GM18511 (cell line): ENCODE measurements around the gene BRI3.

Experiments used
- ATAC-seq: cut with Tn5 transposase; IDR thresholded peaks from one replicate; pipeline ENCODE4 v1.9.1; 2021; ENCODE audit warnings: mild to moderate bottlenecking, moderate library complexity; ENCODE audit not compliant: unreplicated experiment

Gene BRI3

DNA sequence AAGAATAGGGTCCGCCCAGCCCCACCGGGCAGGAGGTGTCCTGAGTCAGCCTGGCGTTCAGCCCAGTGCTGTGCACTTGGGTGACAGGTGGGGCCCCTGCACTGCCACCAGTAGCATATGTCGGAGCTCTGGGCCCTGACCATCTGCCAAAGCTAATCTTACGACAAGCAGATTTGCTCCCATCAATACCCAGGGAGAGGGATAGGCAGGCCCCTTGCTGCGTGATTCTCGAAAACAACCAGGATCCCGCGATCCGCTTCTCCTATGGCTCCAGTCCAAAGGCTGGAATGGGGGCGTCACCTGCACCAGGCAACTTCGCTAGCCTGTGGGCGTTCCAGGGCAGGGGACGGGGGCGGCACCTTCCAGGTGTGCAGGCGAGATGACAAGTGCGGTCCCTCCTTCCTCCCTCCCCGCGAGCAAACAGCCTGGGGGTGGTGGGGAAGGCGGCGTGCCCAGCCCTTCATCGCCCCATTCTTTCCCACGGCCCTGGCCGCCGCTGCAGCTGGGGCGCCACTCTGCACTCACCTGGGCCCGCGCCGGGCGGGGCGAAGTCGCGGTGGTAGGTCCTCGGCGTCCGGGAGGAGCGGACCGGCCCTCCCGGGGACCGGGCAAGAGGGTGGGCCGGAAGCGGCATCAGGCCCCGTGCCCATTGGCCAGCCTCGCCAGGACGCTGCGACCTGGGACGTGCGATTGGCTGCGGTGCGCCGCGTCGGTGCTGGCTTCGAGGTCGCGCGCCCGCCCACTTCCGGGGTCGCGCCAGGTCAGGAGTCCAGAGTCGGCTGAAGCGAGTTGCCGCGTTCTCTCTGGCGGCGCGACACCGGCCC, 29.7 kb upstream of the BRI3 start, which contains the start of gene TECPR1:
Gene TECPR1 (minus strand): TSS at position 632 of the 824 bp plus-strand sequence. CDS start 6,086 bp downstream, outside the sequence.
- ATAC-seq: peak; percentile 98

- peak; percentile 38 for ATAC-seq
Measured at GRCh38 chr7:98252425-98253054, 28.9 kb upstream of the BRI3 start.

DNA sequence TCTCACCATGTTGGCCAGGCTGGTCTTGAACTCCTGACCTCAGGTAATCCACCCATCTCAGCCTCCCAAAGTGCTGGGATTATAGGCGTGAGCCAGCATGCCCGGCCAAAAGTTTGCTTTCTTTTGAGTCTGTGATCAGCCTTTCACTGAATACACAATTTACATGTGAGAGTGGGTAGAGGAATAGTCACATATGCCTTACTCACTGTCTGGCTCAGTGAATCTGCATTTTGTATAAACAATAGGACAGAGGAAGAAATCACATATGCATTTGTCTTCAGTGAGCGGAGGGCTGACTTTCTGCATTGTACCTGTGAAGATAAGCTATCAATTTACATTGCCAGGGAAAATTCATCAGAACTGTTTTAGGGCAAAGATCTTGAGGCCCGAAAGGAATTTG, 27.0 kb upstream of the BRI3 start:
- ATAC-seq: no peak

DNA sequence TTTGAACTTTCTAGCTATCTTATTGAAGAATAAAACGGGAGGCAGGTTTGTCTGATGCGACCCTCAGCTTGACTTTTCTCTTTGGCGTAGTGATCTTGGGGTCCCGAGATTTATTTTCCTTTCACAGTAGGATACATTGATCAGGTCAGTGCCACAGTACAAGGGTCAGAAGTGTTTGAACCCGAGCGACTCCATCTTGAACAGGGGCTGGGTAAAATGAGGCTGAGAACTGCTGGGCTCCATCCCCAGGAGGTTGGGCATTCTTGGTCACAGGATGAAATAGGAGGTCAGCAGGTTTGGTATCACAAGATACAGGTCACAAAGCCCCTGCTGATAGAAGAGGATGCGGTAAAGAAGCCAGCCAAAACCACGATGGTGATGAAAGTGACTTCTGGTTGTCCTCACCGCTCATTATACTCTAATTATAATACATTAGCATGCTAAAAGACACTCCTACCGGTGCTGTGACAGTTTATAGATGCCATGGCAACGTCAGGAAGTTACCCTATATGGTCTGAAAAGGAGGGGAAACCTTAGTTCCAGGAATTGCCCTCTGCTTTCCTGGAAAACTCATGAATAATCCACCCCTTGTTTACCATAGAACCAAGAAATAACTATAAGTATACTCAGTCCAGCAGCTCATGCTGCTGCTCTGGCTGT, 26.4 kb upstream of the BRI3 start:
- no peak for ATAC-seq

DNA sequence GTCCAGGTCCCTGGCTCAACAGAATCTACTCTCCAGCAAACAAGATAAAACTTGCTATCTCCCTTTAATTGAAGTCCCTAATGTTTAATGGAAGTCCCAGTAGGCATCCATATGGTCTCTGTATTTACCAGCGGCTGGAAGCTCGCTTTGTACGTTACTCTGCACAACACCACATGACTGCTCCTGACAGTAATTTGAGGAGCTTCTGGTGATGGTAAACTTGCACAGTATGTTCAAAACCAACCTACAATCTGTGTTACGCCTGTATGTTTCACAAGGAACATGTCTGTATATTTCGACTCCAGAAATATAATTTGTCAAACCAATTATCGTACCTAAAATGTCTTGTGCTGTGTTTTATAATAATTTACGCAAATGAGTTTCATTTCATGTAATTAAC, 25.1 kb upstream of the BRI3 start:
- ATAC-seq: no peak

DNA sequence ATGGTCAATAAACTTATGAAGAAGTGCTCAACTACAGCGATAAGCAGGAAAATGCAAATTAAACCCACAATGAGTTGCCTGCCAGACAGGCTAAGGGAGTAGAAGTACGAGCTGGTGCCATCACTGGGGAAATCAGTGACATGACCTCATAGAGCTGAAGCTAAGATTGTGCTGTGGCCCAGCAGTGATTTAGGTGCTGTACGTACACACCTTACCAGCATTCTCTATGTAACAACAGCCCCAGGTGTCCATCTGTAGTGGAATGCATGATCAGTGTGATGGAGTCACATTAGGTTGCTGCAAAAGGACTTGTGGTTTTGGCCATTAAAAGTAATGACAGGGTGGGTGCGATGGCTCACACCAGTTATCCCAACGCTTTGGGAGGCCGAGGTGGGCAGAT, 23.8 kb upstream of the BRI3 start:
- ATAC-seq: no peak

GRCh38 chr7:98265841-98266271, 15.6 kb upstream of the BRI3 start:
- no peak for ATAC-seq

DNA sequence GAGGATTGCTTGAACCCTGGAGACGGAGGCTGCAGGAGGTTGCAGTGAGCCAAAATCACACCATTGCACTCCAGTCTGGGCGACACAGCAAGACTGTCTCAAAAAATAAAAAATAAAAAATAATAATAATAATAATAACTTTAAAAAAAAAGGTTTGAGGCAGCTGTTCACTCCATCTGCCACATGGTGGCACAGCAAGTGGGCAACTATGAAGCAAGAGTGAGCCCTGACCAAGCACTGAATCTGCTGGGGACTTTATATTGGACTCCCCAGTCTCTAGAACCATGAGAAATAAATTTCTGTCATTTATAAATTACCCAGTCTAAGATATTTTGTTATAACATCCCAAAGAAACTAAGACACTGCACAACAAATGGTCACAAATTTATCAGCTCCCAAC, 14.6 kb upstream of the BRI3 start:
- no peak for ATAC-seq

GRCh38 chr7:98267303-98267702, 14.2 kb upstream of the BRI3 start:
- ATAC-seq: no peak

DNA sequence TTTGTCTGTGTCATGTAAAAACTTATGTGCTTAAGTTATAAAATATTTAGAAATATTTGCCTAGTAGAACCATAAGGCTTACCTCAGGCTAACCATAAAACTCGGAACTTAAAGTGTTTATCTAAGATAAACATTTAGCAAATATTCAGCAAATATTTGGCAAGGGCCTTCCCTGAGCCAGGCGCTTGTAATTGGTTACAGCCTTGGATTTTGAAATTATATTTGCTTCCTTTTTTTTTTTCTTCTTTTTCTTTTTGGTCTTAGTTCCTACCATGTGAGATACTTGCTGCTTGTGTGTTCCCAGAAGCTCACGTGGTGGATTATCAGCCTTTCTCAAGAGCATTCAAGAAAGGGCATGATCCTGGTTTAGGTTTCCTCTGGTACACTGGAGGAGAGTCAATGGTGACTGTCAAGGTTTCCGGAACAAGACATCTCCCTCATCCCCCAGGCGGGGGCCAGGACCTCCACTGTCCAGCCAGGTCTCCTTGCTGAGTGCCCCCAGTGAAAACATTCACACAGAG, 5.2 kb upstream of the BRI3 start:
- no peak for ATAC-seq

- ATAC-seq: no peak
Measured at GRCh38 chr7:98278408-98278807, 3.1 kb upstream of the BRI3 start.

GRCh38 chr7:98278936-98279335, 2.5 kb upstream of the BRI3 start:
- no peak for ATAC-seq

DNA sequence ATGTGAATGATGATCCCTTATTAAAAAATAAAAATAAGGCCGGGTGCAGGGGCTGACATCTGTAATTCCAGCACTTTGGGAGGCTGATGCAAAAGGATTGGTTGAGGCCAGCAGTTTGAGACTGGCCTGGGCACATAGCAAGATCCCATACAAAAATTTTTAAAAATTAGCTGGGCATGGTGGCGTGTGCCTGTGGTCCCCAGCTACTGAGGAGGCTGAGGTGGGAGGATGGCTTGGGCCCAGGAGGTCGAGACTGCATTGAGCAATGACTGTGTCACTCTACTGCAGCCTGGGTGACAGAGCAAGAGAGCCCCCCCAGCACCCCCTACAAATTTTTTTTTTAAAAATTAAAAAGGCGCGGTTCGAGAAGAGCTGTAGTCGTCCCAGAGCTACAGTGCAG, 1.2 kb upstream of the BRI3 start:
- no peak for ATAC-seq

- peak; percentile 57 for ATAC-seq
Measured at GRCh38 chr7:98281757-98282606, 496 bp downstream of the BRI3 start.

- ATAC-seq: no peak
Measured at GRCh38 chr7:98282703-98283102, 1.2 kb downstream of the BRI3 start.

- ATAC-seq: no peak
Measured at GRCh38 chr7:98283127-98283886, 1.8 kb downstream of the BRI3 start.

DNA sequence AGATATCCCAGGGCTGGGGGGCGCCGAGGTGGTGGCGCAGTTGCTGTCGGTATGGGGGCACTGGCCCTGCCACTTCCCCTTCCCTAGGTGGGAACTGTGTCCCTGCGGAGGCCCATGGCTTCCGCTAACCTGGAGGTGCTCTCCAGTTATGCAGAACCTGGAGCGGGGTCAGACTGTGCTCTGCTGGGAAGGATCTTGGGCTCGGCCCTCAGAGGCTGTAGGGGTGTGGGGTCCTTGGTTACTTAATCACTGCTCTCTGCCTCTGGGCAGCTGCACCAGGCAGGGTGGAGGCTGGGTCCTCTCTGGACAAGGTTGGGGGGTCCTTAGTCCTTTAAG, 2.4 kb downstream of the BRI3 start:
- no peak for ATAC-seq

- no peak for ATAC-seq
Measured at GRCh38 chr7:98284335-98285036, 3.0 kb downstream of the BRI3 start.
